Fibroblast of mammary gland (primary cell): ENCODE data around the gene COMMD9.
A peak's percentile ranks its signal among the peaks of the same experiment; 100 is the strongest.

Experiments
- DNase-seq: peaks from one replicate; pipeline ENCODE4 v3.0.0-alpha.2; 2010; ENCODE audit warnings: low read depth
- H3K4me3 ChIP-seq: 2 replicates; pipeline ENCODE4 v1.5.1; 2011; ENCODE audit warnings: low read depth, mild to moderate bottlenecking, low read length, moderate library complexity; ENCODE audit not compliant: control insufficient read depth
- CTCF ChIP-seq: conservative IDR thresholded peaks from 2 replicates; pipeline ENCODE4 v1.5.1; 2011; ENCODE audit warnings: low read depth, low read length, inconsistent platforms; ENCODE audit not compliant: control insufficient read depth, insufficient read depth

The COMMD9 gene

GRCh38 chr11:36227044-36227443 lies 62.2 kb downstream of the COMMD9 start:
- DNase-seq: no peak
- TF ChIP-seq CTCF: no peak
- H3K4me3 ChIP-seq: no peak overlapping the region

GRCh38 chr11:36224209-36224882 lies 64.9 kb downstream of the COMMD9 start:
- DNase-seq: no peak
- no peak overlapping the region for H3K4me3 ChIP-seq
- TF ChIP-seq CTCF: no peak

- DNase-seq: peak; percentile 46
- TF ChIP-seq CTCF: no peak
These were observed 66.2 kb downstream of the COMMD9 start for GRCh38 chr11:36222831-36223635.

More at GRCh38 chr11:36222831-36223635, 66.2 kb downstream of the COMMD9 start:
- no peak overlapping the region for H3K4me3 ChIP-seq
